CD14-positive monocyte (primary cell): ENCODE results near the gene AVL9. TPM values are rescaled to one million over a fixed set of nuclear protein-coding genes. Genes with fewer than 3 reads are reported as not detected.

ENCODE experiments used
- DNase-seq, 3 donors: peaks; one replicate each; pipeline ENCODE4 v3.0.0-alpha.2; 2011 to 2022
- H2AFZ ChIP-seq: 2 replicates; pipeline ENCODE4 v1.6.0; 2012; ENCODE audit warnings: mild to moderate bottlenecking, low read depth, low read length, inconsistent platforms; ENCODE audit not compliant: insufficient read depth, poor library complexity, severe bottlenecking
- H3K27ac ChIP-seq, 2 donors: 1 replicate in 1 of 2; 2 replicates in 1 of 2; pipeline ENCODE4 v1.5.1; 2012 to 2013; ENCODE audit warnings: low read length in 2 of 2, control low read depth in 1 of 2, inconsistent platforms in 1 of 2, low read depth in 1 of 2, mild to moderate bottlenecking in 1 of 2
- H3K27me3 ChIP-seq, 2 donors: one replicate each; pipeline versions ENCODE4 v1.6.0 to v1.6.1; 2011 to 2013; ENCODE audit warnings: low read length in 2 of 2; ENCODE audit not compliant: control insufficient read depth in 2 of 2, insufficient read depth in 2 of 2
- H3K36me3 ChIP-seq, 2 donors: replicated peaks in 1 of 2; 1 replicate in 1 of 2; 2 replicates in 1 of 2; pipeline versions ENCODE4 v1.5.1 to v1.6.1; 2012 to 2013; ENCODE audit warnings: low read length in 2 of 2, control low read depth in 1 of 2, inconsistent platforms in 1 of 2, mild to moderate bottlenecking in 1 of 2; ENCODE audit not compliant: insufficient read depth in 2 of 2, control insufficient read depth in 1 of 2
- H3K4me1 ChIP-seq, 2 donors: 1 replicate in 1 of 2; 2 replicates in 1 of 2; pipeline versions ENCODE4 v1.5.1 to v1.6.1; 2012 to 2013; ENCODE audit warnings: low read length in 2 of 2, control low read depth in 1 of 2, inconsistent platforms in 1 of 2, mild to moderate bottlenecking in 1 of 2, moderate library complexity in 1 of 2; ENCODE audit not compliant: insufficient read depth in 2 of 2, control insufficient read depth in 1 of 2
- H3K4me2 ChIP-seq: replicated peaks from 2 replicates; pipeline ENCODE3; 2012; ENCODE audit warnings: low read length, moderate library complexity, mild to moderate bottlenecking; ENCODE audit not compliant: poor library complexity, severe bottlenecking; ENCODE audit errors: extremely low read depth
- H3K4me3 ChIP-seq, 3 experiments: fragments of 200-600 bp in 1 of 3; sonication (generic) in 1 of 3; replicated peaks in 1 of 3; 1 replicate in 2 of 3; 2 replicates in 1 of 3; pipeline ENCODE4 v1.5.1; 2011 to 2013; ENCODE audit warnings: low read length in 3 of 3, mild to moderate bottlenecking in 3 of 3, control low read depth in 2 of 3, low read depth in 2 of 3, inconsistent platforms in 1 of 3, moderate library complexity in 1 of 3
- H3K79me2 ChIP-seq: 2 replicates; pipeline ENCODE4 v1.6.0; 2012; ENCODE audit warnings: mild to moderate bottlenecking, control low read depth, inconsistent platforms, low read length, moderate library complexity; ENCODE audit not compliant: insufficient read depth
- H3K9ac ChIP-seq: 2 replicates; pipeline ENCODE4 v1.6.0; 2017; ENCODE audit warnings: low read length, mild to moderate bottlenecking; ENCODE audit not compliant: insufficient read depth, poor library complexity, severe bottlenecking
- H3K9me3 ChIP-seq, 2 donors: replicated peaks in 1 of 2; 1 replicate in 1 of 2; 2 replicates in 1 of 2; pipeline versions ENCODE4 v1.5.1 to v1.6.1; 2012 to 2013; ENCODE audit warnings: low read length in 2 of 2, control low read depth in 1 of 2; ENCODE audit not compliant: control insufficient read depth in 1 of 2, insufficient read depth in 1 of 2
- H4K20me1 ChIP-seq: 2 replicates; pipeline ENCODE4 v1.6.0; 2012; ENCODE audit warnings: mild to moderate bottlenecking, low read length, control low read depth, moderate library complexity; ENCODE audit not compliant: insufficient read depth
- H3K27ac Mint-ChIP-seq, 7 donors: one replicate each; pipeline ENCODE4 v1.8.0; 2020; ENCODE audit warnings: mild to moderate bottlenecking in 7 of 7, mixed read lengths in 7 of 7, moderate library complexity in 6 of 7, inconsistent platforms in 2 of 7
- H3K27me3 Mint-ChIP-seq, 3 donors: one replicate each; pipeline ENCODE4 v1.8.0; 2021 to 2022; ENCODE audit warnings: low read depth in 3 of 3, mild to moderate bottlenecking in 3 of 3, mixed read lengths in 3 of 3, moderate library complexity in 3 of 3, inconsistent platforms in 1 of 3
- H3K36me3 Mint-ChIP-seq, 2 donors: one replicate each; pipeline ENCODE4 v1.8.0; 2020; ENCODE audit warnings: mixed read lengths in 2 of 2, inconsistent platforms in 1 of 2, mild to moderate bottlenecking in 1 of 2
- H3K4me1 Mint-ChIP-seq: one replicate; pipeline ENCODE4 v1.8.0; 2020; ENCODE audit warnings: mild to moderate bottlenecking, mixed read lengths
- H3K4me3 Mint-ChIP-seq, 2 donors: one replicate each; pipeline ENCODE4 v1.8.0; 2020; ENCODE audit warnings: mild to moderate bottlenecking in 2 of 2, mixed read lengths in 2 of 2, moderate library complexity in 1 of 2
- H3K9me3 Mint-ChIP-seq, 7 donors: one replicate each; pipeline ENCODE4 v1.8.0; 2020 to 2022; ENCODE audit warnings: mixed read lengths in 7 of 7, mild to moderate bottlenecking in 6 of 7, moderate library complexity in 6 of 7, inconsistent platforms in 2 of 7
- WGBS: methylation state at CpG from one replicate; pipeline ENCODE4 v1.1.5; 2013; ENCODE audit warnings: missing lambda C conversion rate; ENCODE audit not compliant: insufficient coverage; 5-methylcytosine and 5-hydroxymethylcytosine counted together
- intact Hi-C, 2 donors: fragments of 100-400 bp; cut with micrococcal nuclease; formaldehyde crosslinking; loops; one replicate each; pipeline versions ENCODE4 v1.15.0 to v1.15.1; 2023
- polyA plus RNA-seq, 3 donors: library from polyadenylated mRNA; depleted of rRNA in 1 of 3; unstranded in 2 of 3; stranded (reverse) in 1 of 3; fragments of 300-500 nt in 2 of 3; fragments of >200 nt in 1 of 3; fragmentation: Illumina TruSeq in 2 of 3; gene quantifications; 1 replicate in 2 of 3; 2 replicates in 1 of 3; pipeline ENCODE4 v1.2.3, GENCODE V29; 2012 to 2021
- TF ChIP-seq, protein P1 (sequence below): fragments of 200-600 bp; IDR thresholded peaks from one replicate; pipeline ENCODE4 v1.8.0; 2022; ENCODE audit warnings: antibody characterized with exemption, mild to moderate bottlenecking

The AVL9 gene
- polyA plus RNA-seq, 3 donors, result 16.3 to 17.1 (median 16.8) TPM

DNA sequence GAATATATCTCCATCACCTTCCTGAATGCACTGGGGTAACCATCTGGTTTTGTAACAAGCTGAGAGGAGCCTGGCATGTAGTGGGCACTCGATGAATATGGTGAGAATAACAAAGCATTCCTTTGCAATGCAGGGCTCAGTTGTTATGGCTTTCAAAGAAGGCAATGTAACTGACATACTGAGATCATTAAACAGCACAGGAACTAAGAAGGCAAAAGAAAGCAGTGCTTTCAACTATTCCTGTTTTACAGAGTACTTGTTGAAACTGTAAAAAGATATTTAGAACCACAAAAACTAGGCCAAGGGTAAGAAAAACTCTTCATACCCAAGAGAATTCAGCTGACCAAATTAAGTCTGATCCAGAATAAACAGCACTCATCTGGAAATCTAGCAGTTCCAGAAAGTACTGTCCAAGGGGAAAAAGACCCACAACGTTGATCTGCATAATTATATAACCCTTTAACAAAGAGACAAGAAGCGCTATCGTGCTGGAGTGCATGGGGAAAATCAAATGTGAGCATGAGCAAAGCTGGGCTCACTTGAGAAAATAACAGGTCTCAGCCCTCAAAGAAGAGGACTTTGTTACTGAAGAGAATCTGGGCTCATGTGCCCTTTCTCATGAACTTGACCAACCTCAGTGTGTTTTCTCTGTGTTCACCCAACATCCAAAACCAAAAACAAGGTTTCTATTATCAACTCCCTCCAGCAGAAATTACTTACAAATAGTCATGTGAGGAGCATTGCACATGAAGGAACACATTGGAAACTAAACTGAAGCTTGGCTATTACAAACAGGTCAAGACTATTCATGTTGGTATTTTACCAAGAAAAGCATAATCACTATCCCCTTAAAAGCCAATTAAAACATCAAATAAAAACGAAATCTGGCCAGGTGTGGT lies 116.2 kb downstream of the AVL9 start:
- no peak for DNase-seq
- 92% methylated on average over 2 of the region's 5 CpGs for WGBS
- Mint-ChIP-seq H3K9me3 (peaks cover 0 to 6% (median 0%) of the 10 kb centered on the region in 7 donors), H3K27ac (no peak overlapping the region), H3K27me3 (peaks cover 0 to 4% (median 2%) of the 10 kb centered on the region in 3 donors), H3K4me3 (no peak overlapping the region), H3K4me1 (no peaks in the 10 kb centered on the region), H3K36me3 (no peaks in the 10 kb centered on the region)
- H3K4me3 ChIP-seq, result no peak overlapping the region
- H3K9ac ChIP-seq, result no peak overlapping the region
- H2AFZ ChIP-seq, result no peak overlapping the region
- no peaks in the 10 kb centered on the region for H3K27me3 ChIP-seq
- intact Hi-C loops, result no loop called here
- no peak overlapping the region for H3K4me2 ChIP-seq
- no peaks in the 10 kb centered on the region for H3K79me2 ChIP-seq
- no peak overlapping the region for H3K27ac ChIP-seq
- H4K20me1 ChIP-seq, result no peaks in the 10 kb centered on the region
- no peaks in the 10 kb centered on the region for H3K9me3 ChIP-seq
- TF ChIP-seq, protein P1, sequence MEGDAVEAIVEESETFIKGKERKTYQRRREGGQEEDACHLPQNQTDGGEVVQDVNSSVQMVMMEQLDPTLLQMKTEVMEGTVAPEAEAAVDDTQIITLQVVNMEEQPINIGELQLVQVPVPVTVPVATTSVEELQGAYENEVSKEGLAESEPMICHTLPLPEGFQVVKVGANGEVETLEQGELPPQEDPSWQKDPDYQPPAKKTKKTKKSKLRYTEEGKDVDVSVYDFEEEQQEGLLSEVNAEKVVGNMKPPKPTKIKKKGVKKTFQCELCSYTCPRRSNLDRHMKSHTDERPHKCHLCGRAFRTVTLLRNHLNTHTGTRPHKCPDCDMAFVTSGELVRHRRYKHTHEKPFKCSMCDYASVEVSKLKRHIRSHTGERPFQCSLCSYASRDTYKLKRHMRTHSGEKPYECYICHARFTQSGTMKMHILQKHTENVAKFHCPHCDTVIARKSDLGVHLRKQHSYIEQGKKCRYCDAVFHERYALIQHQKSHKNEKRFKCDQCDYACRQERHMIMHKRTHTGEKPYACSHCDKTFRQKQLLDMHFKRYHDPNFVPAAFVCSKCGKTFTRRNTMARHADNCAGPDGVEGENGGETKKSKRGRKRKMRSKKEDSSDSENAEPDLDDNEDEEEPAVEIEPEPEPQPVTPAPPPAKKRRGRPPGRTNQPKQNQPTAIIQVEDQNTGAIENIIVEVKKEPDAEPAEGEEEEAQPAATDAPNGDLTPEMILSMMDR, result no peak
- no peaks in the 10 kb centered on the region for H3K4me1 ChIP-seq
- no peaks in the 10 kb centered on the region for H3K36me3 ChIP-seq

DNA sequence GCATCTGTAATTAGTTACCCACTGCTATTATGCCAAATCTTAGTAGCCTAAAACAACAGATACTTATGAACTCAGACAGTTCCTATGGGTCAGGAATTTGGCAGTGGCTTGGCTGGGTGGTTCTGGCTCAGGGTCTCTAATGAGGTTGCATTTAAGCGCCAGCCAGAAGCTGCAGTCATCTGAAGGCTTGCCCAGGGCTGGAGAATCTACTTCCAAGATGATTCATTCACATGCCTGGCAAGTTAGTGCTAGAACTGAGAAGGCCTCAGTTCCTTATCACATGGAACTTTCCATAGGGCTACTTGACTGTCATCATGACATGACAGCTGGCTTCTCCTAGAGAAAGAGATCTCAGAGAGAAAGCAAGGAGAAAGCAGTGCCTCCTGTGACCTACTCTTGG lies 121.3 kb downstream of the AVL9 start:
- H2AFZ ChIP-seq, result no peak overlapping the region

More for the DNA sequence above, 121.3 kb downstream of the AVL9 start:
- no peaks in the 10 kb centered on the region for H3K27me3 ChIP-seq
- H3K9me3 Mint-ChIP-seq, result peaks cover 0 to 3% (median 0%) of the 10 kb centered on the region in 7 donors
- TF ChIP-seq, protein P1, result no peak
- no peak for DNase-seq
- H3K4me1 Mint-ChIP-seq, result no peaks in the 10 kb centered on the region
- no peak overlapping the region for H3K4me2 ChIP-seq
- H3K9me3 ChIP-seq, result no peaks in the 10 kb centered on the region
- no peak overlapping the region for H3K27ac Mint-ChIP-seq
- H3K4me3 Mint-ChIP-seq, result no peak overlapping the region
- H3K4me1 ChIP-seq, result no peaks in the 10 kb centered on the region
- H3K79me2 ChIP-seq, result no peaks in the 10 kb centered on the region
- no peak overlapping the region for H3K4me3 ChIP-seq
- 100% methylated on average over 1 of the region's 1 CpG for WGBS
- no peak overlapping the region for H3K27ac ChIP-seq
- peaks cover 0 to 2% of the 10 kb centered on the region in 2 donors for H3K36me3 Mint-ChIP-seq
- no peaks in the 10 kb centered on the region for H3K36me3 ChIP-seq
- H3K27me3 Mint-ChIP-seq, result peaks cover 0 to 1% (median 1%) of the 10 kb centered on the region in 3 donors
- H4K20me1 ChIP-seq, result no peaks in the 10 kb centered on the region
- intact Hi-C loops, result no loop called here
- no peak overlapping the region for H3K9ac ChIP-seq
